Activated gamma-delta T cell (primary cell): ENCODE data around the gene XAB2.

Source experiments
- DNase-seq: peaks from one replicate; lab custom pipeline; 2025; lab: John Stamatoyannopoulos, UW
- total RNA-seq, 2 donors: gene quantifications; one replicate each; lab custom pipeline; 2026; lab: John Stamatoyannopoulos, UW

The XAB2 gene
- 82.2 to 85.5 reads per million in 2 donors for total RNA-seq

GRCh38 chr19:7629347-7630054 lies at the start of gene XAB2, which contains the start of gene PET100:
Gene XAB2 (minus strand): TSS chr19:7629545. CDS start chr19:7629527, 18 bp downstream.
Gene PET100 (plus strand): TSS chr19:7629793. CDS start chr19:7629834, 41 bp downstream.
- peak; percentile 62 for DNase-seq

DNA sequence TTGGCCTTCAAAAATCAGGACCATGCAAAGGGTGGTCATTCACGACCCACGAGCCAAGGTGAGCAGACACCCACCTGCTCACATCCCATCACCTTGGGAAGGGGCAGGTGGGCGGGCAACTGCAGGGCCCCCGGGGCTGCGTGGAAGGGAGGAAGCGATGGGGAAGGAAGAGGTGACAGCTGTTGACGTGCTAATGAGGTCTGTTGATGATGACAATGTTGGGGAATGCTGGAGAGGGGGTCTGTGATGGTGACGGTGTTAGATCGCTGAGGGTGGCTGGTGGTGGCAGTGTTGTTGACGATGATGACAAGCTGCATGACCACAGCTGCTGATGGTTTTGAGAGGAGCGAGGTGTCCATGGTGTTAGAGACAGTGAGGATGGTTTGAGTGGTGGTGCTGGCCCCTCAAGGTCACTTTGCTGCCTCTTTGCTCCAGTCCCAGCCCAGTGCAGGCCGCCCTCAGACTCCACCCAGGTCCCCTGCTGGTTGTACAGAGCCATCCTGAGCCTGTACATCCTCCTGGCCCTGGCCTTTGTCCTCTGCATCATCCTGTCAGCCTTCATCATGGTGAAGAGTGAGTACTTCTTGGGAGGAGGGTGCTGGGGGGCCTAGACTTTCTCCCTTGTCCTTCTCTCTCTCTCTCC lies 48.4 kb upstream of the XAB2 start:
- DNase-seq, result no peak

DNA sequence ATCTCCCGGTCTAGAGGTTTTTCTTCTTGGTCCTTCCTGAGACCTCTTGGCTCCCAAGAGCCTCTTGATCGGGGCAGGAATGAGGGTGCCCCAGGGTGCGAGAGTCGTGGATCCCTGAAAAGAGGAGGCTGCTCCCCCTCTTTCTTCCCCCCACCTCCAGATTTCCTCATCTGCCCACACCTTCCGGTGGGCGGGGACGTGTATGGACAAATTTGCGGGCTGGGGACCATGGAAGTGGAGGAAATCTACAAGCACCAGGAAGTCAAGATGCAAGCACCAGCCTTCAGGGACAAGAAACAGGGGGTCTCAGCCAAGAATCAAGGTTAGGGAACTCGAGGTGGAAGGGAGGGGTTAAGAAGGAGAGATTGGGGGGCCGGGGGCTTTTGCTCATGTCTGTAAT lies 47.5 kb upstream of the XAB2 start, which contains the start of gene MCEMP1:
Gene MCEMP1, plus strand, starts transcription at position 237 of the 400 bp plus-strand sequence. Its CDS starts 31 bp downstream, at position 268.
- DNase-seq, result no peak

DNA sequence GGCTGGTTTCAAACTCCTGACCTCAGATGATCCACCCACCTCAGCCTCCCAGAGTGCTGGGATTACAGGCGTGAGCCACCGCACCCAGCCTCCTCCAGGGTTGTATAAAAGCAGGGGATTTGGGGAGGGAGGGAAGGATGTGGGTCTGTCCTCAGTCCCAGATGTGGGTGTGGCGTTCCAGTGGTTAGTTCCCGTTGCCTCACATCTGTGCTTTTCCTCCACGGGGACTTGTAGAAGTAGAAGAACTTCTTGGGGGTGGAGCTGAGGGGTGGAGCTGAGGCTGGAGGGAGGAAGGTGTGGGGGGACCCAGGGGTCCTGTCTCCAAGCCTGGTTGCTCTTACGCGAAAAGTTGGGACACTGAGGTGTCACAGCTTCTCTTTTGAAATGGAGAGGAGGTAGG lies 47.0 kb upstream of the XAB2 start:
- no peak for DNase-seq

DNA sequence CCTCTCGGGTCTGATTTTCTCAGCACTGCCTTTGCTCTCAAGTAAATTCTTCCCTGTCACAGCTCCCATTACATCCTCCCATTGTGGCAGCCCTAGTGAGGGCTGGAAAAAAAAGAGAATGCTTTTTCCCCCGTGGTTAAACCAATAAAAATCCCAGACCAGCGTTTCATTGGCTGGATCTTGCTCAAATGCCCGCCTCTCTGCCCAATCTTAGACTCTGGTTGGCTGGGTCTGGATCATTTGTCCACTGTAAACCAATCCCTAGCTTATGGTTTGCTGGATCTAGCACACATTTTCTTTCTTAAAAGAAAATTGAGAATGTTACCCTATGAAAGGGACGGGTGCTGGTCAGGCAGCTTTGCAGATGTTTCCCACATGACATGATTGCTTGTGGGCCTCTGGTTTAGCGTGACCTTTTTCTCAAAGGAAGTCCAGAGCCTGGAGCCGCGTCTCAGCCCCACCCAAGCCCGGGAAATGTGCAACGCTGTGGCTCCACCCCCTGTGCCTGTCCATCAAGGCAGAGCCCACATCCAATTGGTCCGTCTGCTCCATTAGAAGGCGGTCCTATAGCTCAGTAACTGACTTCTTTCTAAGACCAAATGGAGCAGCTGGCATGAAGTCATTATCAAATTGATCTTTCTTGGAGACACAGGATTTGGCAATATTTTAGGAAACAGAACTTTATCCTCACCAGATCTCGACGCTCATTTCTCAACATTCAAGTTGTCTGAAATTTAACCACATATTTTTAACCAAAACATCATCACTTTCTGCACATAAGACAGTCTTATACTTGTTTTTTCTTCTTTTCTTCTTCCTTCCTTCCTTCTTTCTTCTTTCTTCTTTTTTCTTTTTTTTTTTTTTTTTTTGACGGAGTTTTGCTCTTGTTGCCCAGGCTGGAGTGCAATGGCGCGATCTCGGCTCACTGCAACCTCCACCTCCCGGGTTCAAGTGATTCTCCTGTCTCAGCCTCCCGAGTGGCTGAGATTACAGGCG lies 45.0 kb upstream of the XAB2 start:
- no peak for DNase-seq

DNA sequence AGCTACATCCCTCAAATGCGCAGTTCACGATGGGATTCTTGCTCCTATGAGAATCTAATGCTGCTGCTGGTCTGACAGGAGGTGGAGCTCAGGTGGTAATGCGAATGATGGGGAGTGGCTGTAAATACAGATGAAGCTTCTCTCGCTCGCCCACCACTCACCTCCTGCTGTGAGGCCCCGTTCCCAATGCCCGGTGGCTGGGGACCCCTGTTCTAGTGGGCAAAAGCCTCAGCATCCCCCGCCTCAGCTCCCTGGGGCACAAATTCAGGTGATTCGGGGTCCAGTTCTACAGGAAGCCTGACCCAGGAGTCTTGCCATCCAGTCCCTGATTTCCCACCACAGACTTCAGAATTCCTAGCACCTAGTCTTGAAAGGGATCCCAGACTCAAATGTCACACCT lies 43.2 kb upstream of the XAB2 start:
- DNase-seq, result no peak

- DNase-seq, result no peak
These were observed 41.4 kb upstream of the XAB2 start for GRCh38 chr19:7670790-7671189.

GRCh38 chr19:7670150-7670783 lies 40.9 kb upstream of the XAB2 start:
- no peak for DNase-seq

DNA sequence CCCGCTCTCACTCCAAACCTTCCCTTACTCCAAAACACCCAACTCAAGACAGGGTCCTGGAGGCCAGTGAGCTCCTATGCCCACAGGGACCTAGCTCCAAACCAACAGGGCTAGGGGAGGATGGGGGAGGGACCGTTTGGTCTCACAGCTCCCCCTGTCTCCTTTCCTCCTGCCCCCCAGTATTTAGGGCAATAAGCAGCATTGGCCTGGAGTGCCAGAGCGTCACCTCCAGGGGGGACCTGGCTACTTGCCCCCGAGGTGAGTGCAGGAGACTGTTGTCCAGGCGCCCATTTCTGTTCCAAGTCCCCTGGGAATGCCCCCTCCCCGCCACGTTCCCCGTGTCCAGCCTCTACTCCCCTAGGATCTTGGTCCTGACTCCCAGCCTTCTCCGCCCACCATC lies 40.3 kb upstream of the XAB2 start:
- no peak for DNase-seq

DNA sequence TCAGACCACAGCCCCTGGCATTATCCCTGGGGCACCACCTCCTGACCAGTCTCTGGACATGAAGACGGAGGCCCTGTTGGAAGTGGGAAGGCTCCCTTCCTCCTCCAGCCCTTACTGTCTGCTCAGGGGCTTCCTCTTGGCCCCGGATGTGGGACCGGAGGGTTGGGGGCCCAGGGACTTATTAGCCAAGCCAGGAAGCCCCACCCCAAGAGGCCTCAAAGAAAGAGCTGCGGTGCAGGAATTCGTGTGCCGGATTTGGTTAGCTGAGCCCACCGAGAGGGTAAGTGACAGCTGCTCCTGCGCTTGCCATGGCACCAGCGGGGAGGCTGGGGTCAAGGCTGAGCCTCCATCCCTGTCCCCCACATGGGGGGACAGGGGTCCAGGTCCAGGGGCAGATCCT lies 39.5 kb upstream of the XAB2 start, which contains the start of gene RETN:
Gene RETN, plus strand, starts transcription at position 208 of the 400 bp plus-strand sequence. CDS start 278 bp downstream, outside the sequence.
- no peak for DNase-seq

- no peak for DNase-seq
These were observed 35.7 kb upstream of the XAB2 start for GRCh38 chr19:7665076-7665475.

- no peak for DNase-seq
These were observed 34.4 kb upstream of the XAB2 start for GRCh38 chr19:7663706-7664105.

- DNase-seq, result no peak
These were observed 33.3 kb upstream of the XAB2 start for GRCh38 chr19:7662657-7663056.

DNA sequence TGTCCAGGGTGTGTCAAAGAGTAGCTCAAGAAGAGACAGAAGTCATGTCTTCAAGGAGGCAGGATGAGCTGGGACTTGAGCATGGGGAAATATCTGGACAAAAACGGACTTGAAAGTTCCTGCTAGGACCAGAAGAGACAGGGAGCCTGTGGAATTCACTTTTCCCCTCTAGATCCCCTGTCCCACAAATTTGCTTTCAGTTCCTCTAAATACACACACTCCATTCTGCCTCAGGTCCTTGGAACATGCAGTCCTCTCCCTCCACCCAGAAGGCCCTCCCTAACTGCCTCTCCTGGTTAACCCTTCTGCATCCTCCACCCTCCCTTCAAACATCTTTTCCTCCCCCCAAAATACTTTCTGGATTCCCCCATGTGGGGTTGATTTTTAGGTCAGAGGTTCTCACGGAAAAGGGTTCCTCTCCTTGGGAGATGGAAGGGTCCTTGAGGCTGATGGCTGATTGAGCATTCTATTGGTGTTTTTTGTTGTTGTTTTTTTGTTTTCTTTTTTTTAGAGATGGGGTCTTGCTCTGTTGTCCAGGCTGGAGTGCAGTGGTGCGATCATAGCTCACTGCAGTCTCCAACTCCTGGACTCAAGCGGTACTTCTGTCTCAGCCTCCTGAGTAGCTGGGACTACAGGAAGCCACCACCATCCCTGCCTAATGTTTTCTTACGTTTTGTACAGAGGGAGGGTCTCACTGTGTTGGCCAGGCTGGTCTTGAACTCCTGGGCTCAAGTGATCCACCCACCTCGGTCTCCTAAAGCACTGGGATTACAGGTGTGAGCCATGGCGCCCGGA lies 32.6 kb upstream of the XAB2 start:
- DNase-seq, result no peak

GRCh38 chr19:7658219-7658686 lies 28.9 kb upstream of the XAB2 start:
- no peak for DNase-seq

DNA sequence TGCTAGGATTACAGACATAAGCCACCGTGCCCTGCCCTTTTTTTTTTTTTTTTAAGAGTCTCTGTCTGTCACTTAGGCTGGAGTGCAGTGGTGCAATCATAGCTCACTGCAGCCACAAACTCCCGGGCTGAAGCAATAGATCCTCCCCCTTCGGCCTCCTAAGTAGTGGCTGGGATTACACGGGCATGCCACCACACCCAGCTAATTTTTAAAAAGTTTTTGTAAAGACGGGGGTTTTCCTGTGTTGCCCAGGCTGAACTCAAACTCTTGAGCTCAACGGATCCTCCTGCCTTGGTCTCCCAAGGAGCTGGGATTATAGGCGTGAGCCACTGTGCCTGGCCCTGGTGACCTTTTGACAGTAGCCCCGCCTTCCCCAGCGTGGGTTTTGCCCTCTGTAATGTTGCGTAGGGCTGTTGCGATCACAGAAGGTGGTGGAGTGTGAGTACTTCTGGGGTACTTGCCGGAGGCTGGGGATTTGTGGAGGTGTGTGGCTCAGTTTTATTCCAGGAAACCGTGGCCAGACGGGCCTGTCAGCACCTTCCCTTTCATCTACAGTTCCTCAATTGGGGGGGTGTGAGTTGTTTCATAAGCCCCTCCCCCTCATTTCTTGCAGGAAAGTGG lies 27.9 kb upstream of the XAB2 start:
- DNase-seq, result no peak

- no peak for DNase-seq
These were observed 26.2 kb upstream of the XAB2 start for GRCh38 chr19:7655581-7655980.

GRCh38 chr19:7654401-7654800 lies 25.1 kb upstream of the XAB2 start:
- no peak for DNase-seq

DNA sequence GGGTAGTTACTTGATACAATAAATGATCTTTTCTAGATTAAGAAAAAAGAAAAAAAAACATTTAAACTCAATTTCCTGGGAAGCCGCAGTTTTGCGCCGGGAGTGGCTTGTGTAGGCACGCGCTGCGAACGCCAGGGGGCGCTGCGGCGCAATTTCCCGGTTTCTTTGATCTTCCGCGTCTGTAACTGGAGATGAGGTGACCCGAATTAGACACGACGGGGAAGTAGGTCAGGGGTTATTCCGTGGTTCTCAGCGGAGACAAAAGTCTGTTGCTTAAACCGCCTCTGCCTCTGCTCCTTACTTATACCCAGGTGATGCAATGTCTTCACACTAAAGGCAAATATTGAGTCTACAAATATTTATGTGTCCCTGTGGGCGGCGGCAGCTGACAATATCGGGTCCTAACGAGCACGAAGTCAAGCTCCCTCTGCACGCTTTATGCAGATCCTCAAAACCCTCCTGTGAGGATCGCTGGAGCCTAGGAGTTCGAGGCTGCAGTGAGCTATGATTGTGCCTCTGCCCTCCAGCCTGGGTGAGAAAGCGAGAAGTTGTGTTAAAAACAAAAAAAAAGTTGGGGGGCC lies 22.8 kb upstream of the XAB2 start:
- peak; percentile 74 for DNase-seq

DNA sequence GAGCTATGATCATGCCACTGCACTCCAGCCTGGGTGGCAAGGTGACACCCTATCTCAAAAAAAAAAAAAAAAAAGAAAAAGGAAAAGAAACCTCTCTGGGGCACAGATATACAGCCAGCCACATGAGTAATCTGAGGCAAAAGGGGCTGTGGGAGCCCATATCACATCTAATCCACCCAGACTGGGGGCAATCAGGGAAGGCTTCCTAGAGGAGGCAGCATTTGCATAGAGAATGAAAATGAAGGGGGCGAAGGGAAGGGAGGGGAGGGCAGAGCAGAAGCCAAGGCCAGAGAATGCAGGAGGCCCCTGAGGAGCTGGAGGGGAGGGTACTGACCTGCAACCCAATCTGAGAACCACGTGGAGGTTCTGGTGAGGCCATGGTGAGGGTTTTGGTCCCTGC lies 20.8 kb upstream of the XAB2 start:
- DNase-seq, result no peak
